OCI-LY1 (cell line): ENCODE data around the gene CDKAL1.

Experiments
- H2AFZ ChIP-seq: fragments of 200-600 bp; sonication (generic), shearing (Covaris generic); 2 replicates; pipeline ENCODE4 v1.6.0; 2014; ENCODE audit warnings: antibody characterized with exemption, mild to moderate bottlenecking, low read length
- H3F3A ChIP-seq: fragments of 200-600 bp; sonication (generic), shearing (Covaris generic); 2 replicates; pipeline ENCODE4 v1.6.0; 2014; ENCODE audit warnings: mild to moderate bottlenecking, antibody characterized with exemption, low read length, moderate library complexity; ENCODE audit not compliant: insufficient read depth
- H3K27ac ChIP-seq: fragments of 200-600 bp; sonication (generic); 2 replicates; pipeline ENCODE4 v1.5.1; 2014; ENCODE audit warnings: low read length, mixed run types, mild to moderate bottlenecking, low read depth; ENCODE audit not compliant: poor library complexity, severe bottlenecking
- H3K27me3 ChIP-seq: fragments of 200-600 bp; sonication (generic); 2 replicates; pipeline ENCODE4 v1.6.0; 2014; ENCODE audit warnings: antibody characterized with exemption, mild to moderate bottlenecking, low read length, moderate library complexity; ENCODE audit not compliant: insufficient read depth
- H3K36me3 ChIP-seq: fragments of 200-600 bp; sonication (generic); 2 replicates; pipeline ENCODE4 v1.6.1; 2014; ENCODE audit warnings: mild to moderate bottlenecking, antibody characterized with exemption, low read length, moderate library complexity, mixed read lengths; ENCODE audit not compliant: insufficient read depth
- H3K4me1 ChIP-seq: fragments of 200-600 bp; sonication (generic); 2 replicates; pipeline ENCODE4 v1.5.1; 2014; ENCODE audit warnings: mild to moderate bottlenecking, low read length, moderate library complexity; ENCODE audit not compliant: insufficient read depth, severe bottlenecking
- H3K4me2 ChIP-seq: fragments of 200-600 bp; sonication (generic), shearing (Covaris generic); 2 replicates; pipeline ENCODE4 v1.6.1; 2014; ENCODE audit warnings: low read length
- H3K4me3 ChIP-seq: fragments of 200-600 bp; sonication (generic); 2 replicates; pipeline ENCODE4 v1.5.1; 2014; ENCODE audit warnings: low read length, low read depth, mild to moderate bottlenecking, mixed read lengths; ENCODE audit not compliant: poor library complexity, severe bottlenecking
- H3K79me2 ChIP-seq: fragments of 200-600 bp; shearing (Covaris generic); 2 replicates; pipeline ENCODE4 v1.6.1; 2016; ENCODE audit warnings: mixed run types, low read length, mixed read lengths; ENCODE audit not compliant: insufficient read depth
- H3K9ac ChIP-seq: fragments of 200-600 bp; sonication (generic), shearing (Covaris generic); 2 replicates; pipeline ENCODE4 v1.6.1; 2014; ENCODE audit warnings: mild to moderate bottlenecking, low read length, mixed read lengths
- H3K9me2 ChIP-seq: fragments of 200-600 bp; sonication (generic), shearing (Covaris generic); 2 replicates; pipeline ENCODE4 v1.6.1; 2014; ENCODE audit warnings: low read depth, mild to moderate bottlenecking, low read length, mixed read lengths
- H3K9me3 ChIP-seq: fragments of 200-600 bp; shearing (Covaris generic); 2 replicates; pipeline ENCODE4 v1.6.1; 2014; ENCODE audit warnings: low read length, mixed read lengths
- H4K20me1 ChIP-seq: fragments of 200-600 bp; sonication (generic), shearing (Covaris generic); 2 replicates; pipeline ENCODE4 v1.6.0; 2016; ENCODE audit warnings: mild to moderate bottlenecking, low read length; ENCODE audit not compliant: insufficient read depth
- EZH2 ChIP-seq: fragments of 200-600 bp; sonication (generic), shearing (Covaris generic); IDR thresholded peaks from 2 replicates; pipeline ENCODE4 v1.8.0; 2017; ENCODE audit warnings: borderline replicate concordance, mixed run types, mild to moderate bottlenecking, antibody characterized with exemption, low read length, moderate library complexity, mixed read lengths
- TF ChIP-seq, protein P1 (sequence below): fragments of 200-600 bp; sonication (generic), shearing (Covaris generic); IDR thresholded peaks from 2 replicates; pipeline ENCODE4 v1.5.1; 2017; ENCODE audit warnings: mild to moderate bottlenecking, antibody characterized with exemption, low read length, moderate library complexity, mixed read lengths

Gene CDKAL1

DNA sequence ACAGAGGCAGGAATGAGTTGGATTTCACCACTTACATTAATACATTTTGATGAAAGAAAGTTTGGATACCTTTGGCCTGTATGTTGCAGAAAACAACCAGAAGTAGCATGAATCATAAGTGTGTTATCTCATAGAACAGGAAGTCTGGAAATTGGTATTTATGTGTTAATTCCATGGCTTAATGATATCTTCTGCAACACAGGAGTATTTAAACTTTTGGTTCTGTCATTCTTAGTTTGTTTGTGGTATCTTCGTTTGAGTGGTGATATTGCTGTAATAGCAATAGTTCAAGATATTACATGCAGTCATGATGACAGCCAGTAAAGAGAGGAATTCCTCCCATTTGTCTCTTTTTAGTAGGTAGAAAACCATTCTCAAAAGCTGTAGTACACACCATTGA is 177.3 kb downstream of the CDKAL1 start:
- no peak overlapping the region for H2AFZ ChIP-seq
- H3K4me3 ChIP-seq, result no peak overlapping the region
- no peaks in the 10 kb centered on the region for H4K20me1 ChIP-seq
- H3K27me3 ChIP-seq, result no peaks in the 10 kb centered on the region
- no peaks in the 10 kb centered on the region for H3K79me2 ChIP-seq
- no peaks in the 10 kb centered on the region for H3K4me1 ChIP-seq
- no peaks in the 10 kb centered on the region for H3K9me2 ChIP-seq
- H3K27ac ChIP-seq, result no peak overlapping the region
- no peaks in the 10 kb centered on the region for H3F3A ChIP-seq
- no peaks in the 10 kb centered on the region for H3K9me3 ChIP-seq
- TF ChIP-seq, protein P1, sequence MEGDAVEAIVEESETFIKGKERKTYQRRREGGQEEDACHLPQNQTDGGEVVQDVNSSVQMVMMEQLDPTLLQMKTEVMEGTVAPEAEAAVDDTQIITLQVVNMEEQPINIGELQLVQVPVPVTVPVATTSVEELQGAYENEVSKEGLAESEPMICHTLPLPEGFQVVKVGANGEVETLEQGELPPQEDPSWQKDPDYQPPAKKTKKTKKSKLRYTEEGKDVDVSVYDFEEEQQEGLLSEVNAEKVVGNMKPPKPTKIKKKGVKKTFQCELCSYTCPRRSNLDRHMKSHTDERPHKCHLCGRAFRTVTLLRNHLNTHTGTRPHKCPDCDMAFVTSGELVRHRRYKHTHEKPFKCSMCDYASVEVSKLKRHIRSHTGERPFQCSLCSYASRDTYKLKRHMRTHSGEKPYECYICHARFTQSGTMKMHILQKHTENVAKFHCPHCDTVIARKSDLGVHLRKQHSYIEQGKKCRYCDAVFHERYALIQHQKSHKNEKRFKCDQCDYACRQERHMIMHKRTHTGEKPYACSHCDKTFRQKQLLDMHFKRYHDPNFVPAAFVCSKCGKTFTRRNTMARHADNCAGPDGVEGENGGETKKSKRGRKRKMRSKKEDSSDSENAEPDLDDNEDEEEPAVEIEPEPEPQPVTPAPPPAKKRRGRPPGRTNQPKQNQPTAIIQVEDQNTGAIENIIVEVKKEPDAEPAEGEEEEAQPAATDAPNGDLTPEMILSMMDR, result no peak
- TF ChIP-seq EZH2, result no peak
- no peak overlapping the region for H3K4me2 ChIP-seq
- no peaks in the 10 kb centered on the region for H3K36me3 ChIP-seq
- H3K9ac ChIP-seq, result no peak overlapping the region

DNA sequence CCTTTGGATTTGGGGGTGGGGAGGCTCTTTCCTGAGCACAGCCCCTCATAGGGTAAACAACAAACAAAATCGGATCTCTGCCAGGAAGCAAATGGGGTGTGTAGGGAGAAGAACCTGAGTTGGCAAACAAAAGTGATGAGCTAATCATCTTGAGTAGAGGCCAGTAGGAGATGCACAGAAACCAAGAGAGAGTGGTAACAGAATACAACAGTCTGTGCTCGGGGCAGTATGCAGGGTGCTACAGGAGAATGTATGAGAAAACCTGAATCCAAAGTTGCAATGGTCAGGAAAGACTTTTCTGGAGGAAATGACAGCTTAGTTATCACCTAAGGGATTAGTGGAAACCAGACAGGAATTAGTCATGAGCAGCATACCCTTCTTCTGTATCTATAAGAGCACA is 177.8 kb downstream of the CDKAL1 start:
- no peak overlapping the region for H3K27ac ChIP-seq
- H3K4me1 ChIP-seq, result no peaks in the 10 kb centered on the region
- H2AFZ ChIP-seq, result no peak overlapping the region
- H3F3A ChIP-seq, result no peaks in the 10 kb centered on the region
- H3K4me2 ChIP-seq, result no peak overlapping the region
- no peaks in the 10 kb centered on the region for H3K9me3 ChIP-seq
- no peak for TF ChIP-seq EZH2
- TF ChIP-seq, protein P1, result no peak
- H3K9ac ChIP-seq, result no peak overlapping the region
- H3K4me3 ChIP-seq, result no peak overlapping the region
- H3K79me2 ChIP-seq, result no peaks in the 10 kb centered on the region
- H4K20me1 ChIP-seq, result no peaks in the 10 kb centered on the region
- no peaks in the 10 kb centered on the region for H3K27me3 ChIP-seq
- H3K36me3 ChIP-seq, result no peaks in the 10 kb centered on the region
- no peaks in the 10 kb centered on the region for H3K9me2 ChIP-seq

- no peaks in the 10 kb centered on the region for H3K9me3 ChIP-seq
- no peaks in the 10 kb centered on the region for H3K27me3 ChIP-seq
- H3K4me1 ChIP-seq, result no peaks in the 10 kb centered on the region
- TF ChIP-seq, protein P1, result no peak
- no peak for TF ChIP-seq EZH2
- H3K79me2 ChIP-seq, result no peaks in the 10 kb centered on the region
- no peak overlapping the region for H3K4me3 ChIP-seq
- H3K4me2 ChIP-seq, result no peak overlapping the region
- no peak overlapping the region for H2AFZ ChIP-seq
- no peak overlapping the region for H3K27ac ChIP-seq
- no peaks in the 10 kb centered on the region for H4K20me1 ChIP-seq
- no peaks in the 10 kb centered on the region for H3K36me3 ChIP-seq
- no peak overlapping the region for H3K9ac ChIP-seq
- H3K9me2 ChIP-seq, result no peaks in the 10 kb centered on the region
- no peaks in the 10 kb centered on the region for H3F3A ChIP-seq
Measured at GRCh38 chr6:20715135-20715806, 181.0 kb downstream of the CDKAL1 start.
